NB4 (cell line): ENCODE results near the gene KRT8.

Experiments
- DNase-seq: peaks from one replicate; pipeline ENCODE4 v3.0.0; 2010; ENCODE audit warnings: low read depth
- H3K4me3 ChIP-seq: one replicate; pipeline ENCODE4 v1.5.1; 2011; ENCODE audit warnings: mild to moderate bottlenecking, low read depth, low read length, moderate library complexity
- MYC ChIP-seq: IDR thresholded peaks from 2 replicates; pipeline ENCODE4 v1.6.1; 2011; ENCODE audit warnings: low read depth, low read length
- POLR2A ChIP-seq: IDR thresholded peaks from 2 replicates; pipeline ENCODE4 v1.6.1; 2011; ENCODE audit warnings: mild to moderate bottlenecking; ENCODE audit not compliant: insufficient read length; ENCODE audit errors: extremely low read depth
- TF ChIP-seq, protein P1 (sequence below): IDR thresholded peaks from one replicate; pipeline ENCODE4 v1.5.1; 2012; ENCODE audit warnings: low read depth, low read length
- TF ChIP-seq, protein P2 (sequence below): IDR thresholded peaks from 2 replicates; pipeline ENCODE4 v1.6.1; 2011; ENCODE audit warnings: low read depth, low read length

The KRT8 gene

DNA sequence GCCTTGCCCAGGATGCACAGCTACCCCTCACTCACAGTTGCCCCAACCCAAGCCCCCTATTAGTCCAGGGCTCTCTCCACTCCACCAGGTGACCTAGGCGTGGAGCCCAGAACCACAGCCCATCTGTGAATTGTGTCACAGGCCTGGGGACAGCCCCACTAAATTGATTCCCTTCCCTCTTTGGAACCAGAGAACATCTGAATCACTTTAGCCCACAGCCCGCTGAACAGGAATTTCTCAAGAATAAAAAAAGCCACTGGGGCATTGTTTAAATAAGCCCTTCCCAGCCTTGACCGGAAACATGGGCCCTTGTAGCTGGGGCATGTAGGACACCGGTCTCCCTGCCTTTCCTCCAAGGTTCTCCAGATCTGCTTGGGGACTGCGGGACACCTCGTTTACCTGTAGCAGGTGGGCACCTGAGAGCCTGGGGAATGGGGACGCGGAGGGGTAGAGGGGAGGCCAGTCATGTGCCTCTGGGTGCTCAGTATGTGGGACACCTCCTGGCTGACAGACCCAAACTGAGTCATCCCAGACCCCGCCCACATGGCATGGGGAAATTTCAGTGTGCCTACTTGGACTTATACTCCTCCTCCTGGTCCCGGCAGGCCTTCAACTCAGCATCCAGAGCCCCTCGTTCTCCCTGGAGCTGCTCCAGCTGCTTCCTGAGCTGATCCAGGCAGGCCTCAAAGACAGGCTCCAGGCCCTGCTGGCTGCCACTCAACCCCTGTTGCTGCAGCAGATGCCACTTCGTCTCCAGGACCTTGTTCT, 57.4 kb downstream of the KRT8 start:
- TF ChIP-seq, protein P1, sequence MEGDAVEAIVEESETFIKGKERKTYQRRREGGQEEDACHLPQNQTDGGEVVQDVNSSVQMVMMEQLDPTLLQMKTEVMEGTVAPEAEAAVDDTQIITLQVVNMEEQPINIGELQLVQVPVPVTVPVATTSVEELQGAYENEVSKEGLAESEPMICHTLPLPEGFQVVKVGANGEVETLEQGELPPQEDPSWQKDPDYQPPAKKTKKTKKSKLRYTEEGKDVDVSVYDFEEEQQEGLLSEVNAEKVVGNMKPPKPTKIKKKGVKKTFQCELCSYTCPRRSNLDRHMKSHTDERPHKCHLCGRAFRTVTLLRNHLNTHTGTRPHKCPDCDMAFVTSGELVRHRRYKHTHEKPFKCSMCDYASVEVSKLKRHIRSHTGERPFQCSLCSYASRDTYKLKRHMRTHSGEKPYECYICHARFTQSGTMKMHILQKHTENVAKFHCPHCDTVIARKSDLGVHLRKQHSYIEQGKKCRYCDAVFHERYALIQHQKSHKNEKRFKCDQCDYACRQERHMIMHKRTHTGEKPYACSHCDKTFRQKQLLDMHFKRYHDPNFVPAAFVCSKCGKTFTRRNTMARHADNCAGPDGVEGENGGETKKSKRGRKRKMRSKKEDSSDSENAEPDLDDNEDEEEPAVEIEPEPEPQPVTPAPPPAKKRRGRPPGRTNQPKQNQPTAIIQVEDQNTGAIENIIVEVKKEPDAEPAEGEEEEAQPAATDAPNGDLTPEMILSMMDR = no peak
- TF ChIP-seq, protein P2, sequence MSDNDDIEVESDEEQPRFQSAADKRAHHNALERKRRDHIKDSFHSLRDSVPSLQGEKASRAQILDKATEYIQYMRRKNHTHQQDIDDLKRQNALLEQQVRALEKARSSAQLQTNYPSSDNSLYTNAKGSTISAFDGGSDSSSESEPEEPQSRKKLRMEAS = no peak
- no peak for TF ChIP-seq POLR2A
- no peak for TF ChIP-seq MYC
- H3K4me3 ChIP-seq = no peak overlapping the region
- peak; percentile 47 for DNase-seq
